Mesendoderm (in vitro differentiated cells): Measurements from ENCODE around the gene CSHL1.
"Not testable (repeated sequence)": the region's sequence is repeated elsewhere in the genome, so short reads cannot be mapped to it uniquely, and the experiment has no call there.

Experiments
- DNase-seq: peaks from one replicate; pipeline ENCODE4 v3.0.0; 2013
- H2AK5ac ChIP-seq: 2 replicates; pipeline ENCODE4 v1.6.1; 2013; ENCODE audit warnings: low read length, inconsistent platforms
- H2BK120ac ChIP-seq: 2 replicates; pipeline ENCODE4 v1.6.1; 2013; ENCODE audit warnings: low read depth, mild to moderate bottlenecking, low read length, moderate library complexity, mixed read lengths
- H2BK15ac ChIP-seq: replicated peaks from 2 replicates; pipeline ENCODE4 v1.6.1; 2013; ENCODE audit warnings: low read depth, mild to moderate bottlenecking, moderate library complexity
- H2BK5ac ChIP-seq: 2 replicates; pipeline ENCODE4 v1.6.1; 2013; ENCODE audit warnings: low read length, inconsistent platforms
- H3K18ac ChIP-seq: 2 replicates; pipeline ENCODE4 v1.6.1; 2013; ENCODE audit warnings: mild to moderate bottlenecking, low read length, mixed read lengths
- H3K23ac ChIP-seq: one replicate; pipeline ENCODE4 v1.6.1; 2013; ENCODE audit warnings: low read length
- H3K27ac ChIP-seq: 2 replicates; pipeline ENCODE4 v1.5.1; 2013; ENCODE audit warnings: low read depth, mild to moderate bottlenecking, inconsistent platforms, low read length, moderate library complexity
- H3K27me3 ChIP-seq: 2 replicates; pipeline ENCODE4 v1.6.1; 2013; ENCODE audit warnings: low read length, control low read depth, mild to moderate bottlenecking, inconsistent platforms; ENCODE audit not compliant: insufficient read depth, poor library complexity
- H3K36me3 ChIP-seq: 2 replicates; pipeline ENCODE4 v1.6.1; 2013; ENCODE audit warnings: low read length, inconsistent platforms; ENCODE audit not compliant: control insufficient read depth, insufficient read depth
- H3K4ac ChIP-seq: one replicate; pipeline ENCODE4 v1.6.1; 2013; ENCODE audit warnings: low read depth, mild to moderate bottlenecking, low read length, moderate library complexity
- H3K4me1 ChIP-seq: 2 replicates; pipeline ENCODE4 v1.6.1; 2013; ENCODE audit warnings: low read depth, low read length, inconsistent platforms; ENCODE audit not compliant: control insufficient read depth
- H3K4me2 ChIP-seq: 2 replicates; pipeline ENCODE4 v1.6.1; 2013; ENCODE audit warnings: low read length
- H3K4me3 ChIP-seq: 2 replicates; pipeline ENCODE4 v1.5.1; 2013; ENCODE audit warnings: mild to moderate bottlenecking, low read length
- H3K56ac ChIP-seq: one replicate; pipeline ENCODE4 v1.6.1; 2013; ENCODE audit warnings: low read length
- H3K79me1 ChIP-seq: 2 replicates; pipeline ENCODE4 v1.6.1; 2013; ENCODE audit warnings: low read length, inconsistent platforms
- H3K79me2 ChIP-seq: 2 replicates; pipeline ENCODE4 v1.6.1; 2013; ENCODE audit warnings: mild to moderate bottlenecking, low read length; ENCODE audit not compliant: control insufficient read depth, insufficient read depth
- H3K9ac ChIP-seq: 2 replicates; pipeline ENCODE4 v1.6.1; 2013; ENCODE audit warnings: low read length, inconsistent platforms
- H4K5ac ChIP-seq: one replicate; pipeline ENCODE4 v1.6.1; 2013; ENCODE audit warnings: low read length
- H4K8ac ChIP-seq: one replicate; pipeline ENCODE4 v1.6.1; 2013; ENCODE audit warnings: low read depth, mild to moderate bottlenecking, control low read depth, low read length, moderate library complexity
- WGBS: extraction: QIAGEN DNeasy Blood & Tissue Kit; methylation state at CpG from one replicate; pipeline ENCODE4 v1.1.7; 2013; ENCODE audit warnings: low lambda C conversion rate, missing lambda C conversion rate; ENCODE audit not compliant: insufficient coverage; ENCODE audit errors: extremely low coverage; 5-methylcytosine and 5-hydroxymethylcytosine counted together

CSHL1 gene

DNA sequence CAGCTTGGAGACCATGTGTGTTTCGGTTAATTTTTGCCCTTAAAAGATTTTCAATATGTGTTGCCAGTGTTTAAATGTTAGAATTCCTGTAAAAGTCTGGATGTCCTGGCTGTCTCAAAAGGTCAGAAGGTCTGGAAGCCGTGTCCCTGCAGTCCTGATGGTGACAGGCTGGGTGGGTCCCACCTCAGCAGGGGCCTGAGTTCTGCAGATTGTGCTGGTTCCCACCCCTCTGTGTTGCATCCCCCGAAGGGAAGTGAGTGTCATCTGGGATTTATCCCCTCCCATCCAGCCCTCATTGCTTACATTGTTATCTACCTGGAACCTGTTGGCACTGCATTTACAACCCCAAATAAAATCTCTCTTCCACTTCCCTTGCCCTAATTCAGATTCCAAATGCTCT lies 17.0 kb downstream of the CSHL1 start:
- H3K9ac ChIP-seq, H3K4me2 ChIP-seq, H3K4me1 ChIP-seq, H3K4ac ChIP-seq, H4K5ac ChIP-seq, H4K8ac ChIP-seq, H2BK5ac ChIP-seq, H2BK15ac ChIP-seq, H3K79me1 ChIP-seq, H3K56ac ChIP-seq, H2AK5ac ChIP-seq, H3K27ac ChIP-seq, H2BK120ac ChIP-seq, DNase-seq, H3K18ac ChIP-seq, H3K4me3 ChIP-seq, H3K23ac ChIP-seq, H3K79me2 ChIP-seq, H3K27me3 ChIP-seq, H3K36me3 ChIP-seq: not testable (repeated sequence)
- WGBS, result no CpG with 5 or more reads among the region's 3 CpGs

DNA sequence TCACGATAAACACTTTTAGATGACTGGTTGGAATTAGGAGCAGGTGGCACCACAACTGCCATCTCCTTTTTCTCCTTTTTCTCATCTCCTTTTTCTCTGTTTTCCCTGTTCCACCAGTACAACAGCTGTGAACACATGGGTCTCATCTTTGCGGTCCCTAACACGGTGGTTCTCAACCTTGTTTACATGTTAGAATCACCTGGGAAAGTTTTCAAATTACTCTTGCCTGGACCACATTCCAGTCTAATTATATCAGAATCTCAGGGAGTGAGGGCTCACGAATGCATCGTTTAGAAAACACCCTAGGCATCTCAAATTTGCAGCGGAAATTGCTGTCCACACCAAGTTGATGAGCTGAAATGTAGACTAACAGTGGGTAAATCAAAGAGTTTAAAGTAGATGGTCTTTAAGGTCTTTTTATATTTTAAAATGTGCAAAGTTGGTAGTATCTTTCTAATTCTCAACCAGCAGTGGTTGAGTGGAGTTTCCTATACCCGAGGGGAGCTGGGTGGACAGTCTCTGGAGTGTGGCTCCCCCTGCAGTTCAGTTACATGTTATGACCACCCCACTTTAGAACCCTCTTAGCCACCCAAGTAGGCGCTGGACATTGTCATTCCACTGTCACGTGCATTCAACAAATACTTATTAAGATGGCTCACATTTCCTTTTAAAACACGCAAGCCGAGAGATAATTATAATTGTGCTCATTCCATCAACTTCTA lies 18.6 kb downstream of the CSHL1 start:
- not testable (repeated sequence) for H3K56ac ChIP-seq, H4K8ac ChIP-seq, H4K5ac ChIP-seq, H3K4me1 ChIP-seq, H3K23ac ChIP-seq, H3K9ac ChIP-seq, H3K4me2 ChIP-seq, H2AK5ac ChIP-seq, H3K18ac ChIP-seq, H3K27ac ChIP-seq, H3K79me2 ChIP-seq, H3K79me1 ChIP-seq, H3K4me3 ChIP-seq, H2BK5ac ChIP-seq, DNase-seq, H2BK15ac ChIP-seq, H3K4ac ChIP-seq, H3K27me3 ChIP-seq, H2BK120ac ChIP-seq, H3K36me3 ChIP-seq
- WGBS, result no CpG with 5 or more reads among the region's 11 CpGs

DNA sequence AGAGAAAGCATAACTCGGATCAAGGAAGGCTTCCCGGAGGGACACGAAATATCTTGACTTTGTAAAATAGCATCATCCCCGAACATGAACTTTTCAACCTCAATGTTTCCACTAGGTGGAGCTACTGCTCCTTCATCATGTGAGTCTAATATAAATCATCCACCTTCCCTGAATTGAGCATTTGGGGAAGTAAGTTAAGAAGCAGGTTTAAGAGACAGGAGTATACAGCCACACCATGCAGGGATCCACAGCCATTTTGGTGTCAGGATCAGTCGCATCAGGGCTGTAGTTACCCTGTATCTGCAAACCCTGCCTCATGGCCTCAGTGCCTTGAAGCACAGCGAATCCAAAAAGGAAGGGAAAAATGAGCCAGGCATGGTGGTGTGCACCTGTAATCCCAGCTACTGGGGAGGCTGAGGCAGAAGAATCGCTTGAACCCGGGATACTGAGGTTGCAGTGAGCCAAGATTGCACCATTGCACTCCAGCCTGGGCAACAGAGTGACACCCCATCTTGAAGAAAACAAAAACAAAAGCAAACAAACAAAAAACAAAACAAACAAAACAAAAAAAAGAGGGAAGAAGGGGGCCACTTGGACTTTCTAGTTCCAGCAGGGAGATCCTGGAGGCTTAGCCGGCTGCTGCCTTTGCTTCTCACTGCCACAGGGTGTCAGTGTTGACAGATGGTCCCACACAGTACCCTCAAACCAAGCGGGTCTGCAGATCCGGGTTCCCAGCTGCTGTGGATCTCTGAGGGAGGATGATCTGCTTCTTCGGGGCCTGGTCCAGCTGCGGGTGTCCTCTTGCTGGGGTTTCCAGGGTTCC lies 21.8 kb downstream of the CSHL1 start:
- not testable (repeated sequence) for H2AK5ac ChIP-seq, H2BK5ac ChIP-seq, H3K23ac ChIP-seq, H3K18ac ChIP-seq, H3K56ac ChIP-seq, H3K79me1 ChIP-seq, H4K5ac ChIP-seq, H2BK15ac ChIP-seq, H3K4me1 ChIP-seq, H3K27ac ChIP-seq, H3K4me3 ChIP-seq, H4K8ac ChIP-seq, H3K79me2 ChIP-seq, H2BK120ac ChIP-seq, H3K4me2 ChIP-seq, H3K9ac ChIP-seq, H3K36me3 ChIP-seq, H3K4ac ChIP-seq, H3K27me3 ChIP-seq
- no CpG with 5 or more reads among the region's 13 CpGs for WGBS
- DNase-seq, result peak; percentile 65

DNA sequence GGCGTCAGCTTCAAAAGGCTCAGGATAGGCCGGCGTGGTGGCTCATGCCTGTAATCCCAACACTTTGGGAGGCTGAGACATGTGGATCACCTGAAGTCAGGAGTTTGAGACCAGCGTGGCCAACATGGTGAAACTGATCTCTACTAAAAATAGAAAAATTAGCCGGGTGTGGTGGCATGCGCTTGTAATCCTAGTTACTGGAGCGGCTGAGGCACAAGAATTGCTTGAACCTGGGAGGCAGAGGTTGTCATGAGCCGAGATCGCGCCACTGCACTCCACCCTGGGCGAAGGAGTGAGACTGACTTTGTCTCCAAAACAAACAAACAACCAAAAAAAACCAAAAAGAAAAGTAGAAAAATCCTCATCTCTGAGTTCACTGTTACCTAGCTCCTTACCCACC lies 25.9 kb downstream of the CSHL1 start:
- H2BK5ac ChIP-seq, H3K9ac ChIP-seq, H3K27me3 ChIP-seq, H3K79me1 ChIP-seq, DNase-seq, H3K56ac ChIP-seq, H3K23ac ChIP-seq, H3K4me2 ChIP-seq, H2BK120ac ChIP-seq, H3K79me2 ChIP-seq, H3K4me1 ChIP-seq, H4K5ac ChIP-seq, H4K8ac ChIP-seq, H3K36me3 ChIP-seq, H3K4ac ChIP-seq, H3K4me3 ChIP-seq, H3K27ac ChIP-seq, H2BK15ac ChIP-seq, H3K18ac ChIP-seq, H2AK5ac ChIP-seq: not testable (repeated sequence)
- WGBS, result no CpG with 5 or more reads among the region's 11 CpGs

DNA sequence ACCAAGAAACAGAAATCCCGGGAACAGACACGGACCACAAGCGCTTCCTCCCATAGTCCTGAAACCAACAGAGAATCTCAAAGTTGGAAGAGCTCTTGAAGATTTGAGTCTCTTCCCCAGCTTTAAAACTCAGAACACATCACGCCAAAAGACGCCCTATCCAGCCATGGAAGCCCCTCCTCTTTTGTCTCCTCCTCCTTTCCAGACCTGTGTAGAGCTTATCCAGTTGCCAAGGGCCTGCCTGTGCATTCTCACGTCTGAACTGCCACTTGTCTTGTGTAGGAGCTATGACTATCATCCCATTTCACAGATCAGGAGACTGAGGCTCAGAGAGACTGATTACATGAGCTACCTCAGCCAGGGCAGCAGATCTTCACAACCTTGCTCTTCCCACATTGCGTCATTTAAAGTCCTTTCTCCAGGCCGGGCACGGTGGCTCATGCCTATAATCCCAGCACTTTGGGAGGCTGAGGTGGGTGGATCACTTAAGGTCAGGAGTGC lies 28.4 kb downstream of the CSHL1 start:
- H2BK120ac ChIP-seq, H3K4me1 ChIP-seq, H3K9ac ChIP-seq, H3K56ac ChIP-seq, H2BK15ac ChIP-seq, H3K79me2 ChIP-seq, H3K23ac ChIP-seq, H3K4ac ChIP-seq, H3K36me3 ChIP-seq, H2BK5ac ChIP-seq, H2AK5ac ChIP-seq, H3K18ac ChIP-seq, H4K5ac ChIP-seq, H4K8ac ChIP-seq, H3K4me2 ChIP-seq, H3K4me3 ChIP-seq, H3K27me3 ChIP-seq, H3K27ac ChIP-seq, H3K79me1 ChIP-seq: not testable (repeated sequence)
- peak; percentile 19 for DNase-seq
- WGBS, result no CpG with 5 or more reads among the region's 9 CpGs
